ENCODE data around the gene OR2A5.
A peak's percentile ranks its signal among the peaks of the same experiment; 100 is the strongest.

Gene OR2A5

GRCh38 chr7:144063710-144064109, 15.0 kb downstream of the OR2A5 start:
- no peak overlapping the region for H3K4me3 ChIP-seq (ENCODE audit: low read length)
- DNase-seq (ENCODE audit: low read depth), result no peak
- TF ChIP-seq CTCF (conservative IDR thresholded peaks at IDR 0.05; ENCODE audit: low read depth, low read length), result peak; percentile 11

- TF ChIP-seq CTCF (conservative IDR thresholded peaks at IDR 0.05; ENCODE audit: low read depth, low read length), result no peak
- DNase-seq (ENCODE audit: low read depth), result no peak
- H3K4me3 ChIP-seq (ENCODE audit: low read length), result no peak within 1 kb of the TSS
These were observed 20.8 kb downstream of the OR2A5 start, which contains the start of gene OR2A25 for GRCh38 chr7:144069511-144069910. Gene OR2A25, plus strand, starts transcription at chr7:144069811. Its CDS starts 4,409 bp downstream, at chr7:144074220.

- no peak overlapping the region for H3K4me3 ChIP-seq (ENCODE audit: low read length)
- DNase-seq (ENCODE audit: low read depth), result no peak
- TF ChIP-seq CTCF (conservative IDR thresholded peaks at IDR 0.05; ENCODE audit: low read depth, low read length), result no peak
These were observed 21.2 kb downstream of the OR2A5 start for GRCh38 chr7:144069953-144070352.

GRCh38 chr7:144074374-144074773, 25.6 kb downstream of the OR2A5 start:
- H3K4me3 ChIP-seq (ENCODE audit: low read length), result no peak overlapping the region
- no peak for DNase-seq (ENCODE audit: low read depth)
- TF ChIP-seq CTCF (conservative IDR thresholded peaks at IDR 0.05; ENCODE audit: low read depth, low read length), result no peak

- H3K4me3 ChIP-seq (ENCODE audit: low read length), result no peak within 1 kb of the TSS
- no peak for DNase-seq (ENCODE audit: low read depth)
- no peak for TF ChIP-seq CTCF (conservative IDR thresholded peaks at IDR 0.05; ENCODE audit: low read depth, low read length)
These were observed 37.2 kb downstream of the OR2A5 start, which contains the start of gene OR2A12 for GRCh38 chr7:144085978-144086377. Gene OR2A12, plus strand, starts transcription at chr7:144086278. Its CDS starts 8,830 bp downstream, at chr7:144095108.

GRCh38 chr7:144086730-144087129, 38.0 kb downstream of the OR2A5 start:
- no peak overlapping the region for H3K4me3 ChIP-seq (ENCODE audit: low read length)
- no peak for TF ChIP-seq CTCF (conservative IDR thresholded peaks at IDR 0.05; ENCODE audit: low read depth, low read length)
- DNase-seq (ENCODE audit: low read depth), result no peak

- no peak overlapping the region for H3K4me3 ChIP-seq (ENCODE audit: low read length)
- DNase-seq (ENCODE audit: low read depth), result no peak
- TF ChIP-seq CTCF (conservative IDR thresholded peaks at IDR 0.05; ENCODE audit: low read depth, low read length), result no peak
These were observed 38.5 kb downstream of the OR2A5 start for GRCh38 chr7:144087230-144087629.

Data from retinal pigment epithelial cell (primary cell).